GM12864 (cell line): ENCODE measurements around the gene TMEM116.

Source experiments
- DNase-seq: peaks from one replicate; pipeline ENCODE4 v3.0.0-alpha.2; 2011; ENCODE audit warnings: low read depth
- H3K4me3 ChIP-seq: 2 replicates; pipeline ENCODE4 v1.5.1; 2011; ENCODE audit warnings: mild to moderate bottlenecking, low read depth, low read length, control low read depth
- TF ChIP-seq, protein P1 (sequence below): IDR thresholded peaks from 2 replicates; pipeline ENCODE4 v1.5.1; 2011; ENCODE audit warnings: low read depth, mild to moderate bottlenecking, moderate library complexity, low read length, control low read depth, inconsistent platforms; ENCODE audit errors: missing control alignments

Gene TMEM116

DNA sequence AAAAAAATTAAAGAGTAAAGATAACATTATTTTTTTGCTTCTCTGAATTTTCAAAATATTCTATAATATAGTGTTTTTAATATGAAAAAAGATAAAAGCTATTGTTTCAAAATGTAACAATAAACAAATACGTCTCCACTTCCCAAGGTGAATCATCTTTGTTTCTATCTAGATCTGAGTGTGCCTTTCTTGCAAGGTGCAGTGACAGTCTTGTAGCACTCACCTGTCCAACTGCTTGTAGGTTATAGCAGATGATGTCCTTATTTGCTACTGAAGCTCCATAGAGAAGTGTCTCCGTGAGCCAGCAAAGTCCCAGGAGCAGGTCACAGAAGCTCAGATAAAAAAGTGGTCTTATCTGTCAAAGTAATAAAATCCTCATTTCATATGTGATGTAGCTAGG lies 21.4 kb downstream of the TMEM116 start:
- TF ChIP-seq, protein P1, sequence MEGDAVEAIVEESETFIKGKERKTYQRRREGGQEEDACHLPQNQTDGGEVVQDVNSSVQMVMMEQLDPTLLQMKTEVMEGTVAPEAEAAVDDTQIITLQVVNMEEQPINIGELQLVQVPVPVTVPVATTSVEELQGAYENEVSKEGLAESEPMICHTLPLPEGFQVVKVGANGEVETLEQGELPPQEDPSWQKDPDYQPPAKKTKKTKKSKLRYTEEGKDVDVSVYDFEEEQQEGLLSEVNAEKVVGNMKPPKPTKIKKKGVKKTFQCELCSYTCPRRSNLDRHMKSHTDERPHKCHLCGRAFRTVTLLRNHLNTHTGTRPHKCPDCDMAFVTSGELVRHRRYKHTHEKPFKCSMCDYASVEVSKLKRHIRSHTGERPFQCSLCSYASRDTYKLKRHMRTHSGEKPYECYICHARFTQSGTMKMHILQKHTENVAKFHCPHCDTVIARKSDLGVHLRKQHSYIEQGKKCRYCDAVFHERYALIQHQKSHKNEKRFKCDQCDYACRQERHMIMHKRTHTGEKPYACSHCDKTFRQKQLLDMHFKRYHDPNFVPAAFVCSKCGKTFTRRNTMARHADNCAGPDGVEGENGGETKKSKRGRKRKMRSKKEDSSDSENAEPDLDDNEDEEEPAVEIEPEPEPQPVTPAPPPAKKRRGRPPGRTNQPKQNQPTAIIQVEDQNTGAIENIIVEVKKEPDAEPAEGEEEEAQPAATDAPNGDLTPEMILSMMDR, result no peak
- no peak overlapping the region for H3K4me3 ChIP-seq
- no peak for DNase-seq

DNA sequence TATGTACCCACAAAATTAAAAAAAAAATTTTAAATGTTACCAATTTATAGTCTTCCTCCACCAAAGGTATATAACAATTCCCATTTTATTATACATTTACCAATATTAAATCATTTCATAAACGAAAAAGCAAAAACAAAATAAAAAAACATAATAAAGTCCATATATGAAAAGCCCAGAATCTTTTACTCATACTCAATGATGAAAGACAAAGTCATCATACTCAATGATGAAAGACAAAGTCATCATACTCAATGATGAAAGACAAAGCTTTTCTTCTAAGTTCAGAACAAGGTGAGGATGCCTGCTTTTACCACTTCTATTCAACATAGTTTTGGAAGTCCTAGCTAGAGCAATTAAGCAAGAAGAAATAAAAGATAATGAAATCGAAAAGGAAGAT lies 28.1 kb downstream of the TMEM116 start:
- no peak for DNase-seq
- no peak overlapping the region for H3K4me3 ChIP-seq
- TF ChIP-seq, protein P1, result no peak

- H3K4me3 ChIP-seq, result no peak overlapping the region
- no peak for DNase-seq
- TF ChIP-seq, protein P1, result no peak
Measured at GRCh38 chr12:111981987-111982386, 31.0 kb downstream of the TMEM116 start.

GRCh38 chr12:111980598-111980997 lies 32.4 kb downstream of the TMEM116 start:
- TF ChIP-seq, protein P1, result no peak
- no peak for DNase-seq
- no peak overlapping the region for H3K4me3 ChIP-seq

- TF ChIP-seq, protein P1, result no peak
- H3K4me3 ChIP-seq, result no peak overlapping the region
- no peak for DNase-seq
Measured at GRCh38 chr12:111978545-111978944, 34.4 kb downstream of the TMEM116 start.

- no peak for DNase-seq
- no peak overlapping the region for H3K4me3 ChIP-seq
- TF ChIP-seq, protein P1, result no peak
Measured at GRCh38 chr12:111976860-111977259, 36.1 kb downstream of the TMEM116 start.

DNA sequence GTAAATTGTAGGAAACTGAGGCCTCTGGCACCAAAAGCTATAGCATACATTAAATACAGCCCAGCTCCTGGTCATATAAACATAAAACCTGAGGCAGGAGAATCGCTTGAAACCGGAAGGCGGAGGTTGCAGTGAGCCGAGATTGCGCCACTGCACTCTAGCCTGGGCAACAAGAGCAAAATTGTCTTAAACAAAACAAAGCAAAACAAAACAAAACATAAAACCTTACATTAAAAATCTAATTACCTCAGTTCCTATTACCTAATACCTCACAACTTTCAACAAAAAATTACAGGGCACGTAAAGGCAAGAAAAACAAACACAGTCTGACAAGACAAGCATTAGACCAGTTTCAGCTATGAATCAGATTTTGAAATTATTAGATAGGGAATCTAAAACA lies 36.7 kb downstream of the TMEM116 start:
- TF ChIP-seq, protein P1, result no peak
- no peak overlapping the region for H3K4me3 ChIP-seq
- no peak for DNase-seq
